HepG2 (cell line): ENCODE measurements around the gene KCNB1. TPM values are rescaled to one million over a fixed set of nuclear protein-coding genes. Genes with fewer than 3 reads are reported as not detected.

Experiments used
- BCL6 ChIP-seq: IDR thresholded peaks from 2 replicates; pipeline ENCODE4 v1.6.1; 2016; ENCODE audit warnings: missing genetic modification reagents, missing compliant biosample characterization
- CBX5 ChIP-seq: sonication (generic); formaldehyde crosslinking; IDR thresholded peaks from 2 replicates; pipeline ENCODE4 v1.4.0; 2020; ENCODE audit warnings: missing genetic modification reagents, borderline replicate concordance
- CREBL2 ChIP-seq: sonication (generic); formaldehyde crosslinking; IDR thresholded peaks from 2 replicates; pipeline ENCODE4 v1.8.1; 2023; ENCODE audit warnings: missing genetic modification reagents, mild to moderate bottlenecking, borderline replicate concordance
- DNMT3B ChIP-seq: conservative IDR thresholded peaks from 2 replicates; pipeline ENCODE4 v1.6.1; 2016; ENCODE audit warnings: missing biosample characterization, control low read depth
- FOSL2 ChIP-seq: sonication (generic); formaldehyde crosslinking; IDR thresholded peaks from 2 replicates; pipeline ENCODE4 v1.4.0; 2020; ENCODE audit warnings: missing genetic modification reagents
- FOXA1 ChIP-seq, 2 experiments: fragments of 450-650 bp in 1 of 2; sonication (generic) in 1 of 2; formaldehyde crosslinking in 1 of 2; IDR thresholded peaks; 2 replicates each; pipeline versions ENCODE4 v1.4.0 to v1.6.1; 2016 to 2020; ENCODE audit warnings: missing genetic modification reagents in 1 of 2
- FOXA3 ChIP-seq: IDR thresholded peaks from 2 replicates; pipeline ENCODE4 v1.6.1; 2016; ENCODE audit warnings: missing genetic modification reagents, missing compliant biosample characterization
- HNF4G ChIP-seq, 2 experiments: sonication (generic) in 1 of 2; formaldehyde crosslinking in 1 of 2; IDR thresholded peaks; 2 replicates each; pipeline versions ENCODE4 v1.4.0 to v1.6.1; 2011 to 2020; ENCODE audit warnings: borderline replicate concordance in 2 of 2, low read depth in 2 of 2, mild to moderate bottlenecking in 2 of 2, low read length in 1 of 2, missing genetic modification reagents in 1 of 2, moderate library complexity in 1 of 2
- NR2C2 ChIP-seq: sonication (generic); formaldehyde crosslinking; IDR thresholded peaks from 2 replicates; pipeline ENCODE4 v1.4.0; 2020; ENCODE audit warnings: missing genetic modification reagents, mild to moderate bottlenecking, moderate library complexity, borderline replicate concordance
- RARA ChIP-seq: IDR thresholded peaks from 2 replicates; pipeline ENCODE4 v1.6.1; 2016; ENCODE audit warnings: missing genetic modification reagents, missing compliant biosample characterization
- SMARCE1 ChIP-seq: fragments of 450-650 bp; IDR thresholded peaks from 2 replicates; pipeline ENCODE4 v1.6.1; 2017; ENCODE audit warnings: borderline replicate concordance
- SP5 ChIP-seq: IDR thresholded peaks from 2 replicates; pipeline ENCODE4 v1.6.1; 2016; ENCODE audit warnings: low read depth, borderline replicate concordance
- TBX3 ChIP-seq: fragments of 450-650 bp; IDR thresholded peaks from 2 replicates; pipeline ENCODE4 v1.6.1; 2017; ENCODE audit warnings: antibody characterized with exemption, mild to moderate bottlenecking, inconsistent platforms, borderline replicate concordance
- ZKSCAN1 ChIP-seq: fragments of 150-350 bp; IDR thresholded peaks from 2 replicates; pipeline ENCODE4 v1.6.1; 2014; ENCODE audit warnings: low read length
- ZNF317 ChIP-seq: sonication (generic); formaldehyde crosslinking; IDR thresholded peaks from 2 replicates; pipeline ENCODE4 v1.5.0; 2020; ENCODE audit warnings: mild to moderate bottlenecking, missing genetic modification reagents
- ZNF660 ChIP-seq: sonication (generic); formaldehyde crosslinking; IDR thresholded peaks from 2 replicates; pipeline ENCODE4 v1.5.1; 2020; ENCODE audit warnings: mild to moderate bottlenecking, low read depth, missing genetic modification reagents, borderline replicate concordance
- polyA plus RNA-seq, 8 experiments: library from polyadenylated mRNA; depleted of rRNA in 3 of 8; stranded (reverse) in 7 of 8; unstranded in 1 of 8; fragments of >200 nt; fragmentation: Illumina TruSeq in 4 of 8; extraction: Trizol in 4 of 8; gene quantifications; 2 replicates each; pipeline versions ENCODE4 v1.2.1 to v1.2.3, GENCODE V29; 2011 to 2016; ENCODE audit warnings: low read depth in 4 of 8, missing spikeins in 1 of 8, mixed read lengths in 1 of 8; ENCODE audit not compliant: insufficient read depth in 1 of 8
- total RNA-seq, 5 experiments: library from RNA; depleted of rRNA; stranded (reverse); fragments of >200 nt; fragmentation: Illumina TruSeq; extraction: Trizol; gene quantifications; 2 replicates each; pipeline ENCODE4 v1.2.3, GENCODE V29; 2016; ENCODE audit warnings: low read depth in 1 of 5

The KCNB1 gene
- total and polyA plus RNA-seq, 2 of the 13 experiments (the other 11 are each of a cell fraction or from before 2014, with no cell fraction given) = 0.02 TPM; not detected in 1

GRCh38 chr20:49479785-49480184, 2.7 kb downstream of the KCNB1 start (continued):
- TF ChIP-seq FOXA3 (peak; percentile 39; the same call in 1 of the 2 replicates), ZKSCAN1 (peak; percentile 61; the same call in 1 of the 2 replicates), NR2C2 (CRISPR knock-in tag) (0 out of 2 replicates have a peak, but pooled peaks have one; percentile 24), ZNF317 (CRISPR knock-in tag) (no peak), FOSL2 (CRISPR knock-in tag) (peak; percentile 3; the same call in 1 of the 2 replicates), TBX3 (peak; percentile 21; the same call in 1 of the 2 replicates), ZNF660 (CRISPR knock-in tag) (no peak), FOXA1 (IDR thresholded peaks at IDR 0.05) (no peak), FOXA1 (CRISPR knock-in tag; IDR thresholded peaks at IDR 0.05) (peak; percentile 70; the same call in 1 of the 2 replicates), SP5 (peak; percentile 50; the same call in 1 of the 2 replicates), SMARCE1 (no peak), RARA (CRISPR knock-in tag) (peak; percentile 28; the same call in 1 of the 2 replicates), CBX5 (CRISPR knock-in tag) (no peak), HNF4G (IDR thresholded peaks at IDR 0.05; ENCODE audit: borderline replicate concordance, low read depth, low read length) (no peak), HNF4G (CRISPR knock-in tag; IDR thresholded peaks at IDR 0.05; ENCODE audit: borderline replicate concordance, low read depth) (no peak), DNMT3B (CRISPR knock-in tag) (0 out of 2 replicates have a peak, but pooled peaks have one; percentile 41), CREBL2 (CRISPR knock-in tag) (no peak), BCL6 (CRISPR knock-in tag) (peak; percentile 76)
